ENCODE measurements around the gene EPB41L4A. TPM values are rescaled to one million over a fixed set of nuclear protein-coding genes. Genes with fewer than 3 reads are reported as not detected.
A peak's percentile ranks its signal among the peaks of the same experiment; 100 is the strongest.

Gene EPB41L4A
- total and polyA plus RNA-seq, 2 donors (not counting 1 experiment from before 2014, with no cell fraction given), result 0.23 to 0.50 TPM

DNA sequence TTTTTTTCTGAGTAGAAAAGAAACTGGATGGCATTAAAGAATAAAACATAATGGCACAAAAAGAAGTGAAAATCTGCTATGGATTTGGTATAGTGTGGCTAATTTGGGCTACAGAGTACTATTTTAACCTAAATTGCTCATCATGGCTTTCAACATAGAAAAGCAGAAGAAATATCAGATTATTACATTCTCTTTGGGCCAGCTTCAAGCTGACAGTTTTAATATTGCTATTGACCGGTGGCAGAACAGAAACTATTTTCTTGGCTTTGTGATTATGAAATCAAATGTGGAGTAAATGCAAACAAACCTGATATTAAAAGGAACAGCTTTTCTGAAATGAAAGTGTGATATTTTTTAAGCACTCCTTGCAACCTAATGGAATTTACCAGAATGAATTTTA, 301.5 kb downstream of the EPB41L4A start:
- TF ChIP-seq EZH2 (IDR thresholded peaks at IDR 0.05; ENCODE audit: low read length, missing control alignments), result no peak
- TF ChIP-seq, protein P1, sequence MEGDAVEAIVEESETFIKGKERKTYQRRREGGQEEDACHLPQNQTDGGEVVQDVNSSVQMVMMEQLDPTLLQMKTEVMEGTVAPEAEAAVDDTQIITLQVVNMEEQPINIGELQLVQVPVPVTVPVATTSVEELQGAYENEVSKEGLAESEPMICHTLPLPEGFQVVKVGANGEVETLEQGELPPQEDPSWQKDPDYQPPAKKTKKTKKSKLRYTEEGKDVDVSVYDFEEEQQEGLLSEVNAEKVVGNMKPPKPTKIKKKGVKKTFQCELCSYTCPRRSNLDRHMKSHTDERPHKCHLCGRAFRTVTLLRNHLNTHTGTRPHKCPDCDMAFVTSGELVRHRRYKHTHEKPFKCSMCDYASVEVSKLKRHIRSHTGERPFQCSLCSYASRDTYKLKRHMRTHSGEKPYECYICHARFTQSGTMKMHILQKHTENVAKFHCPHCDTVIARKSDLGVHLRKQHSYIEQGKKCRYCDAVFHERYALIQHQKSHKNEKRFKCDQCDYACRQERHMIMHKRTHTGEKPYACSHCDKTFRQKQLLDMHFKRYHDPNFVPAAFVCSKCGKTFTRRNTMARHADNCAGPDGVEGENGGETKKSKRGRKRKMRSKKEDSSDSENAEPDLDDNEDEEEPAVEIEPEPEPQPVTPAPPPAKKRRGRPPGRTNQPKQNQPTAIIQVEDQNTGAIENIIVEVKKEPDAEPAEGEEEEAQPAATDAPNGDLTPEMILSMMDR (conservative IDR thresholded peaks at IDR 0.05 in 1 of 2, IDR thresholded peaks at IDR 0.05 in 1 of 2; ENCODE audit: low read depth in 1 of 2, low read length in 2 of 2), result no peak
- no peak for DNase-seq (ENCODE audit: low read depth in 2 of 2)
- no peaks in the 10 kb centered on the region for H3K79me2 ChIP-seq (ENCODE audit: control insufficient read depth, insufficient read depth, low read length)
- H3K27ac ChIP-seq (ENCODE audit: insufficient read depth, low read length), result no peak overlapping the region
- H3K4me1 ChIP-seq (ENCODE audit: control insufficient read depth, extremely low read depth, insufficient read depth, low read length), result no peaks in the 10 kb centered on the region
- no peaks in the 10 kb centered on the region for H3K27me3 ChIP-seq (ENCODE audit: control insufficient read depth, insufficient read depth, low read length)
- no peaks in the 10 kb centered on the region for H3K9me3 ChIP-seq (ENCODE audit: control insufficient read depth, insufficient read depth, low read depth, low read length)
- H3K36me3 ChIP-seq (ENCODE audit: control insufficient read depth, insufficient read depth, low read length), result no peaks in the 10 kb centered on the region
- no peak overlapping the region for H3K4me3 ChIP-seq (replicated peaks in 1 of 4; ENCODE audit: control extremely low read depth in 1 of 4, insufficient read depth in 1 of 4, low read depth in 3 of 4, low read length in 4 of 4)
- no peak overlapping the region for H2AFZ ChIP-seq (ENCODE audit: low read length)
- H4K20me1 ChIP-seq (ENCODE audit: control insufficient read depth, extremely low read depth, insufficient read depth, low read length), result no peaks in the 10 kb centered on the region
- no peak overlapping the region for H3K9ac ChIP-seq (ENCODE audit: insufficient read depth, low read length)
- H3K4me2 ChIP-seq (ENCODE audit: extremely low read depth, insufficient read depth, low read length), result no peak overlapping the region

DNA sequence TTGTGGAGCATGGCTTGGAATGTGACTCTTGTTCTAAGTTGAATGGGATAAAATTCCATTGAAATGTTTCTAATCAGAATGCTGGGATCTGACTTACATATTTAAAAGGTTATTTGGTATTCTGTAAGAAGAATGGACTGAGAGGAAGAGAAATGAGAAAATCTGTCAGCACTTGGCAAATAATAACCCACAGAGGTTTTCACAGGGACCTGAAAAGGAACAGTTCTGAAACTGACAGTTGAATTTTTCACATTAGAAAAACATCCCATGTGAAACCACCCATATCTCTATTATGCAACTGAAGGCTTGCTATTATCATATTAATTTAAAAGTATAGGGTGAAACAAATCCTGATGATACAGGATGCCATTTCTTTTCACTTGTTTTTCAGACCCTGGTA, 302.7 kb downstream of the EPB41L4A start:
- H3K9ac ChIP-seq (ENCODE audit: insufficient read depth, low read length), result no peak overlapping the region
- no peak for TF ChIP-seq EZH2 (IDR thresholded peaks at IDR 0.05; ENCODE audit: low read length, missing control alignments)
- TF ChIP-seq, protein P1 (conservative IDR thresholded peaks at IDR 0.05 in 1 of 2, IDR thresholded peaks at IDR 0.05 in 1 of 2; ENCODE audit: low read depth in 1 of 2, low read length in 2 of 2), result no peak
- H2AFZ ChIP-seq (ENCODE audit: low read length), result no peak overlapping the region
- H4K20me1 ChIP-seq (ENCODE audit: control insufficient read depth, extremely low read depth, insufficient read depth, low read length), result no peaks in the 10 kb centered on the region
- H3K4me2 ChIP-seq (ENCODE audit: extremely low read depth, insufficient read depth, low read length), result no peak overlapping the region
- H3K27me3 ChIP-seq (ENCODE audit: control insufficient read depth, insufficient read depth, low read length), result no peaks in the 10 kb centered on the region
- H3K79me2 ChIP-seq (ENCODE audit: control insufficient read depth, insufficient read depth, low read length), result no peaks in the 10 kb centered on the region
- H3K36me3 ChIP-seq (ENCODE audit: control insufficient read depth, insufficient read depth, low read length), result no peaks in the 10 kb centered on the region
- H3K27ac ChIP-seq (ENCODE audit: insufficient read depth, low read length), result no peak overlapping the region
- H3K4me1 ChIP-seq (ENCODE audit: control insufficient read depth, extremely low read depth, insufficient read depth, low read length), result no peaks in the 10 kb centered on the region
- DNase-seq (ENCODE audit: low read depth in 2 of 2), result peak in 1 of 2 donors; percentile 31
- H3K4me3 ChIP-seq (replicated peaks in 1 of 4; ENCODE audit: control extremely low read depth in 1 of 4, insufficient read depth in 1 of 4, low read depth in 3 of 4, low read length in 4 of 4), result no peak overlapping the region
- H3K9me3 ChIP-seq (ENCODE audit: control insufficient read depth, insufficient read depth, low read depth, low read length), result no peaks in the 10 kb centered on the region

DNA sequence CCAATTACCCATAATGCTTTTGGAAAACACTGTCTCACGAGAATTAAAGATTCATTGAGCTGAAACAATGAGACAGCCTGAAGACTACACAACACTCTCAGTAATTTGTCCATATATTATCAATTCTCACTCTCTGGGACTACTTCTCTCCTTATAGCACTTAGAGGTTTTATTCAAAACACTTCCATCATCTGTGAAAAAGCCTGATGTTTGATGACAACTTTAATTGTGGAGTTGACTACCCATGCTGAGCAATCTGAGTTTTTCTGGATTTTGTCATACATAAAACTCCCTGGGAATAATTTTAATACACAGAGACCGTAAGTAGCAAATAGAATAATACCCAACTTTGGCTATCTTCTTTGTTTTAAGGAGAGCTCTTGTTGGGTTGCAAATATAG, 305.5 kb downstream of the EPB41L4A start:
- Histone ChIP-seq H2AFZ (ENCODE audit: low read length) (no peak overlapping the region), H3K27me3 (ENCODE audit: control insufficient read depth, insufficient read depth, low read length) (no peaks in the 10 kb centered on the region), H3K4me2 (ENCODE audit: extremely low read depth, insufficient read depth, low read length) (no peak overlapping the region), H3K27ac (ENCODE audit: insufficient read depth, low read length) (no peak overlapping the region), H3K4me3 (replicated peaks in 1 of 4; ENCODE audit: control extremely low read depth in 1 of 4, insufficient read depth in 1 of 4, low read depth in 3 of 4, low read length in 4 of 4) (no peak overlapping the region), H3K9me3 (ENCODE audit: control insufficient read depth, insufficient read depth, low read depth, low read length) (no peaks in the 10 kb centered on the region), H3K36me3 (ENCODE audit: control insufficient read depth, insufficient read depth, low read length) (no peaks in the 10 kb centered on the region), H3K4me1 (ENCODE audit: control insufficient read depth, extremely low read depth, insufficient read depth, low read length) (no peaks in the 10 kb centered on the region), H3K79me2 (ENCODE audit: control insufficient read depth, insufficient read depth, low read length) (no peaks in the 10 kb centered on the region), H4K20me1 (ENCODE audit: control insufficient read depth, extremely low read depth, insufficient read depth, low read length) (no peaks in the 10 kb centered on the region), H3K9ac (ENCODE audit: insufficient read depth, low read length) (no peak overlapping the region)
- no peak for DNase-seq (ENCODE audit: low read depth in 2 of 2)
- TF ChIP-seq, protein P1 (conservative IDR thresholded peaks at IDR 0.05 in 1 of 2, IDR thresholded peaks at IDR 0.05 in 1 of 2; ENCODE audit: low read depth in 1 of 2, low read length in 2 of 2), result no peak
- no peak for TF ChIP-seq EZH2 (IDR thresholded peaks at IDR 0.05; ENCODE audit: low read length, missing control alignments)

Measured in fibroblast of lung (primary cell).